ENCODE data around the gene MR1. TPM values are rescaled to one million over a fixed set of nuclear protein-coding genes. Genes with fewer than 3 reads are reported as not detected.

The MR1 gene
- total RNA-seq, 1 donor = 21.6 TPM

DNA sequence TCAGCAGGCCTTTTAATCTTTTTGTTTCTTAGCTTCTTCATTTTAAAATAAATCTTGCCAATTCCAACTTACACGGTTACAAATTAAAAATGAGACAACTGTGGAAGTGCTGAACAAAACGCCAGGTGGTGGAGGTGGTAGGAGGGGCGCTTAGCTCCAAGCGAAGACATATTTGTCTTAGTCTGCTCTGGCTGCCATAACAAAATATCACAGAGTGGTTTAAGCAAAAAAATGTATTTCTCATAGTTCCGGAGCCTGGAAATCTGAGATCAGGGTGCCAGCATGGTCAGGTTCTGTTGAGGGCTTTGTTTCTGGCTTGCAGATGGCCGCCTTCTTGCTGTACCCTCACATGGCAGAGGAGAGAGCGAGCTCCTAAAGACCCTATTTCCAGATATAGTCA lies 69.6 kb downstream of the MR1 start:
- TF ChIP-seq, protein P1, sequence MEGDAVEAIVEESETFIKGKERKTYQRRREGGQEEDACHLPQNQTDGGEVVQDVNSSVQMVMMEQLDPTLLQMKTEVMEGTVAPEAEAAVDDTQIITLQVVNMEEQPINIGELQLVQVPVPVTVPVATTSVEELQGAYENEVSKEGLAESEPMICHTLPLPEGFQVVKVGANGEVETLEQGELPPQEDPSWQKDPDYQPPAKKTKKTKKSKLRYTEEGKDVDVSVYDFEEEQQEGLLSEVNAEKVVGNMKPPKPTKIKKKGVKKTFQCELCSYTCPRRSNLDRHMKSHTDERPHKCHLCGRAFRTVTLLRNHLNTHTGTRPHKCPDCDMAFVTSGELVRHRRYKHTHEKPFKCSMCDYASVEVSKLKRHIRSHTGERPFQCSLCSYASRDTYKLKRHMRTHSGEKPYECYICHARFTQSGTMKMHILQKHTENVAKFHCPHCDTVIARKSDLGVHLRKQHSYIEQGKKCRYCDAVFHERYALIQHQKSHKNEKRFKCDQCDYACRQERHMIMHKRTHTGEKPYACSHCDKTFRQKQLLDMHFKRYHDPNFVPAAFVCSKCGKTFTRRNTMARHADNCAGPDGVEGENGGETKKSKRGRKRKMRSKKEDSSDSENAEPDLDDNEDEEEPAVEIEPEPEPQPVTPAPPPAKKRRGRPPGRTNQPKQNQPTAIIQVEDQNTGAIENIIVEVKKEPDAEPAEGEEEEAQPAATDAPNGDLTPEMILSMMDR (IDR thresholded peaks at IDR 0.05; ENCODE audit: insufficient read depth, low read length) = no peak
- DNase-seq (ENCODE audit: low read depth) = no peak
- no peak overlapping the region for H3K4me3 ChIP-seq (ENCODE audit: low read depth, low read length)

- TF ChIP-seq, protein P1 (IDR thresholded peaks at IDR 0.05; ENCODE audit: insufficient read depth, low read length) = peak; percentile 37
- peak overlapping the region; percentile 78 for H3K4me3 ChIP-seq (ENCODE audit: low read depth, low read length)
- peak; percentile 23 for DNase-seq (ENCODE audit: low read depth)
These were observed 70.4 kb downstream of the MR1 start for GRCh38 chr1:181104042-181104789.

- TF ChIP-seq, protein P1 (IDR thresholded peaks at IDR 0.05; ENCODE audit: insufficient read depth, low read length) = no peak
- H3K4me3 ChIP-seq (ENCODE audit: low read depth, low read length) = peak overlapping the region; percentile 78
- no peak for DNase-seq (ENCODE audit: low read depth)
These were observed 71.0 kb downstream of the MR1 start for GRCh38 chr1:181104790-181105133.

DNA sequence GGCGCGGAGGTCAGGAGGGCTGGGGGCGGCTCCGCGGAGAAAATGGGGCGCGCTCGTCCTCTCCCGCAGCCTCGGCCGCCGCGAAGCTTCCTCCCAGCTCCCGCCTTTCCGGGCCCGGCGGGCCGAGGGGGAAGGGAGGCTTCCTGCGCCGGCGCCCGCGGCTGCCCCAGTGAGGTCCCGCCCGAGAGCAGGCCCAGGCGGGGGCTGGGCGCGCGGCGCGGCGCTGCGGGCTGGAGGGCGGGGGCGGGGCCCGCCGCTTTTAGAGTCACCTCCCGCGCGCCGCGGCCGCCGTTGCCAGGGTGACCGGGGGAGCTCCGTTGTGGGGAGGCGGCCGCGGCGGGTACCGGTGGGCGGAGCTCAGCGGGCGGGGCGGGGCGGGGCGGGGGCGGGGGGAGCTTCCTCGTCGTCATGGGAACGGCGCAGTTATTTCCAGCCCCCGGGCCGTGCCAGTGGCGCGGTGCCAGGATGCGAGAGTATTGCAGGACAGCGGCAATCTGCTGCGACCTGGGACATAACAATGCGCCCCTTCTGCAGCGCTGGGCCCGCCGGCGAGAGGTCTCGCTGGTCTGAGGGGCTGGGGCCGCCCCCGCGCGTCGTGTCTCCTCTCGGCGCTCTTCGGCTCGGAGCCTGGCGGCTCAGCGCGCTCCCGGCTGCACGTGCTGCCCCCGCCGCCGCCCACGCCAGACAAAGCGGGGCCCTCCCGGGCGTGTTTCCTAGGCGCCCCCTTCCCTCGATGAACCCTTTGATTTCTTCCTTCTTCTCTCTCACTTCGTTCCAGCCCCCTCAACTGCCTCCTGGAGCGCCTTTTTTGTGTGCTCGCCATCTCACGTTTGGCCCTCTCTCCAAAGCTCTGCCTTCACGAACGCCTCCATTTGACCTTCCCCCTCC lies 71.6 kb downstream of the MR1 start:
- peak overlapping the region; percentile 78 for H3K4me3 ChIP-seq (ENCODE audit: low read depth, low read length)
- DNase-seq (ENCODE audit: low read depth) = peak; percentile 77
- TF ChIP-seq, protein P1 (IDR thresholded peaks at IDR 0.05; ENCODE audit: insufficient read depth, low read length) = no peak

DNA sequence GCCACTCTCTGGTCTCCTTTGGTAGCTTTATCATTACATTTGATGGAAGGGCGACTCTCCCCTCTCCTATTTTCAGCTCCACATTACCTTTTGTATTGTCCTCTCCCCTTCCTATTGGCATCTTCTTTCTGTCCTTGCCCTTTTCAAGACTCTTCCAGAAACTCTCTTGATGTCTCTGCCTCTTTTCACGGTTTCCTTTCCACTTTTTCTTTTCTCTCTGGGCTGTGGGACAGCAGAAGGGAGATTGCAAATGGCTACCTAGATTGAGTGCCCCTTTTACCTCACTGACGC lies 72.2 kb downstream of the MR1 start:
- no peak for DNase-seq (ENCODE audit: low read depth)
- H3K4me3 ChIP-seq (ENCODE audit: low read depth, low read length) = no peak overlapping the region
- TF ChIP-seq, protein P1 (IDR thresholded peaks at IDR 0.05; ENCODE audit: insufficient read depth, low read length) = no peak

GRCh38 chr1:181106479-181106878 lies 72.7 kb downstream of the MR1 start:
- no peak for DNase-seq (ENCODE audit: low read depth)

More at GRCh38 chr1:181106479-181106878, 72.7 kb downstream of the MR1 start:
- TF ChIP-seq, protein P1 (IDR thresholded peaks at IDR 0.05; ENCODE audit: insufficient read depth, low read length) = no peak
- no peak overlapping the region for H3K4me3 ChIP-seq (ENCODE audit: low read depth, low read length)

Measured in fibroblast of the aortic adventitia (primary cell).